Small intestine (tissue), 7 donors: ENCODE results near the gene PRICKLE2. TPM values are rescaled to one million over a fixed set of nuclear protein-coding genes. Genes with fewer than 3 reads are reported as not detected.
A peak's percentile ranks its signal among the peaks of the same experiment; 100 is the strongest.

Experiments
- DNase-seq, 2 donors: peaks; one replicate each; pipeline versions ENCODE4 v3.0.0 to v3.0.0-alpha.2; 2013
- FAIRE-seq: peaks from 2 replicates; lab custom pipeline; 2012; peaks lifted over from hg19 to GRCh38; lab: Jason Lieb, UNC
- H3K27ac ChIP-seq, 3 donors: one replicate each; pipeline ENCODE4 v1.5.1; 2013; ENCODE audit warnings: low read length in 2 of 3, mild to moderate bottlenecking in 2 of 3, control low read depth in 1 of 3, inconsistent platforms in 1 of 3, low read depth in 1 of 3, moderate library complexity in 1 of 3
- H3K27me3 ChIP-seq, 3 donors: one replicate each; pipeline ENCODE4 v1.6.1; 2013; ENCODE audit warnings: low read length in 3 of 3, inconsistent platforms in 1 of 3; ENCODE audit not compliant: control insufficient read depth in 3 of 3, insufficient read depth in 3 of 3
- H3K36me3 ChIP-seq, 3 donors: one replicate each; pipeline ENCODE4 v1.6.1; 2013; ENCODE audit warnings: low read length in 3 of 3, inconsistent platforms in 1 of 3, low read depth in 1 of 3, mild to moderate bottlenecking in 1 of 3, moderate library complexity in 1 of 3; ENCODE audit not compliant: control insufficient read depth in 3 of 3, insufficient read depth in 2 of 3
- H3K4me1 ChIP-seq, 3 donors: one replicate each; pipeline ENCODE4 v1.6.1; 2013; ENCODE audit warnings: low read length in 2 of 3, inconsistent platforms in 1 of 3, low read depth in 1 of 3, mild to moderate bottlenecking in 1 of 3, moderate library complexity in 1 of 3; ENCODE audit not compliant: control insufficient read depth in 3 of 3, insufficient read depth in 2 of 3
- H3K4me3 ChIP-seq, 3 donors: one replicate each; pipeline ENCODE4 v1.5.1; 2013; ENCODE audit warnings: low read length in 3 of 3, control low read depth in 1 of 3, inconsistent platforms in 1 of 3, low read depth in 1 of 3, mild to moderate bottlenecking in 1 of 3, moderate library complexity in 1 of 3
- H3K9me3 ChIP-seq, 2 donors: one replicate each; pipeline ENCODE4 v1.6.1; 2013; ENCODE audit warnings: low read depth in 1 of 2, low read length in 1 of 2; ENCODE audit not compliant: control insufficient read depth in 2 of 2, insufficient read depth in 1 of 2
- WGBS, 3 donors: extraction: QIAGEN DNeasy Blood & Tissue Kit; methylation state at CpG; one replicate each; pipeline ENCODE4 v1.1.7; 2013; 5-methylcytosine and 5-hydroxymethylcytosine counted together
- polyA plus RNA-seq, 4 donors: library from polyadenylated mRNA; stranded (reverse) in 3 of 4; unstranded in 1 of 4; fragments of 200-250 nt in 3 of 4; fragments of 120-200 nt in 1 of 4; gene quantifications; one replicate each; pipeline versions ENCODE4 v1.2.1 to v1.2.3, GENCODE V29; 2013
- donor health status: healthy with polysubstance abuse.
- donor health status: control.
- donor health status: control.
- donor health status: Bipolar disorder and iron deficiency.
- donor health status: healthy.

PRICKLE2 gene
- polyA plus RNA-seq, 4 donors, result 0.54 to 3.7 (median 2.5) TPM; not detected in 1

DNA sequence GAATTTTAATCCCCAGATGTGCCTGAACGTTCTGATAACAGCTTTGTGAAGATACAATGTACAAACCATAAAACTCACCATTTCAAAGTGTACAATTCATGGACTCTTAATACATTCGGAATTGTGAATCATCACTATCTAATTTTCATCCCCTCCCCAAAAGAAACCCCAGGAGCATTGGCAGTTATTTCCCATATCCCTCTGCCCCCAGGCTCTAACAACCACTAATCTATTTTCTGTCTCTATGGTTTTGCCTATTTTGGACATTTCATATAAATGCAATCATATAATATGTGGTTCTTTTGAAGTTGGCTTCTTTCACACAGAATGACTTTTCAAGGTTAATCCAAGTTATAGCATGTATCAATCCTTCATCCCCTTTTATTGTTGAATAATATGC lies 25.3 kb downstream of the PRICKLE2 start:
- peaks cover 0 to 3% (median 0%) of the 10 kb centered on the region in 3 donors for H3K36me3 ChIP-seq
- H3K9me3 ChIP-seq, result no peaks in the 10 kb centered on the region
- H3K4me3 ChIP-seq, result no peak overlapping the region
- FAIRE-seq (no peak), DNase-seq (no peak)
- no peaks in the 10 kb centered on the region for H3K4me1 ChIP-seq
- 38 to 69% (median 42%) methylated on average over 2 of the region's 2 CpGs for WGBS, 3 donors
- no peaks in the 10 kb centered on the region for H3K27me3 ChIP-seq
- no peak overlapping the region for H3K27ac ChIP-seq

- no peak for DNase-seq
- no peak overlapping the region for H3K27ac ChIP-seq
- peaks cover 0 to 3% (median 2%) of the 10 kb centered on the region in 3 donors for H3K36me3 ChIP-seq
- H3K9me3 ChIP-seq, result peaks cover 0 to 13% of the 10 kb centered on the region in 2 donors
- no peaks in the 10 kb centered on the region for H3K27me3 ChIP-seq
- 89 to 91% (median 90%) methylated on average over 5 of the region's 5 CpGs for WGBS, 3 donors
- no peak for FAIRE-seq
- no peak overlapping the region for H3K4me3 ChIP-seq
- no peaks in the 10 kb centered on the region for H3K4me1 ChIP-seq
Observed at GRCh38 chr3:64196236-64196929, 28.9 kb downstream of the PRICKLE2 start.

DNA sequence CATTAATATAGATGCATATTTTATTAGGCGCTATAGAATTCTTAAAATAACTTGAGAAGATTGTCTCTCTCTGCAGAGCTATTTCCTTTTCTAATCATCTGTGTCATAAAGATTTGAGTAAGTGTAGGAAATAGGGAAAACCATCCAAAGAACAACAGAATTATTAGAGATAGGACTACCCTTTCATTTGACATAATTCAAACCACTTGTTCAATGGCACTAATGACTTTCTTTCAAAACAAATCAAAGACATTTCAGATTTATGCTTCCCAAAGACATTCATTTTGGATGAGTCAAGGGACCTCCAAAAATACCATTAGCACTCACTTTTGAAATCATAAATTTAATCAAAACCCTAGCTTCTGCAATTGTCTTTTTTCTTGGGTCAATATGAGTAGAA lies 29.5 kb downstream of the PRICKLE2 start:
- no peak overlapping the region for H3K4me3 ChIP-seq
- H3K27ac ChIP-seq, result no peak overlapping the region
- H3K36me3 ChIP-seq, result peaks cover 0 to 3% (median 2%) of the 10 kb centered on the region in 3 donors
- no peak for DNase-seq
- no peaks in the 10 kb centered on the region for H3K27me3 ChIP-seq
- peaks cover 0 to 13% of the 10 kb centered on the region in 2 donors for H3K9me3 ChIP-seq
- no peak for FAIRE-seq
- H3K4me1 ChIP-seq, result no peaks in the 10 kb centered on the region
- WGBS, 3 donors, result 89 to 96% (median 95%) methylated on average over 1 of the region's 1 CpG

- WGBS, 3 donors, result 81 to 90% (median 87%) methylated on average over 6 of the region's 6 CpGs
- FAIRE-seq (no peak), DNase-seq (no peak)
- Histone ChIP-seq H3K27ac (no peak overlapping the region), H3K4me3 (no peak overlapping the region), H3K9me3 (peaks cover 0 to 13% of the 10 kb centered on the region in 2 donors), H3K27me3 (no peaks in the 10 kb centered on the region), H3K4me1 (peaks cover 0 to 23% (median 7%) of the 10 kb centered on the region in 3 donors), H3K36me3 (peaks cover 0 to 2% (median 0%) of the 10 kb centered on the region in 3 donors)
Observed at GRCh38 chr3:64191822-64192221, 33.4 kb downstream of the PRICKLE2 start.

GRCh38 chr3:64190517-64191515 lies 34.5 kb downstream of the PRICKLE2 start:
- Histone ChIP-seq H3K36me3 (peaks cover 0 to 2% (median 0%) of the 10 kb centered on the region in 3 donors), H3K27me3 (no peaks in the 10 kb centered on the region), H3K4me3 (no peak overlapping the region), H3K4me1 (peaks cover 0 to 25% (median 7%) of the 10 kb centered on the region in 3 donors), H3K9me3 (peaks cover 0 to 13% of the 10 kb centered on the region in 2 donors), H3K27ac (no peak overlapping the region)
- FAIRE-seq, result no peak
- no peak for DNase-seq
- WGBS, 3 donors, result 77 to 83% (median 81%) methylated on average over 8 of the region's 8 CpGs

GRCh38 chr3:64188810-64189560 lies 36.3 kb downstream of the PRICKLE2 start:
- Histone ChIP-seq H3K27ac (peak overlapping the region in 2 of 3 donors; percentile 36 to 54), H3K36me3 (peaks cover 0 to 2% (median 0%) of the 10 kb centered on the region in 3 donors), H3K4me3 (no peak overlapping the region), H3K27me3 (no peaks in the 10 kb centered on the region), H3K4me1 (peaks cover 0 to 25% (median 7%) of the 10 kb centered on the region in 3 donors), H3K9me3 (peaks cover 0 to 9% of the 10 kb centered on the region in 2 donors)
- FAIRE-seq (no peak), DNase-seq (peak; percentile 24 to 70)
- WGBS, 3 donors, result 32 to 43% (median 40%) methylated on average over 7 of the region's 7 CpGs

DNA sequence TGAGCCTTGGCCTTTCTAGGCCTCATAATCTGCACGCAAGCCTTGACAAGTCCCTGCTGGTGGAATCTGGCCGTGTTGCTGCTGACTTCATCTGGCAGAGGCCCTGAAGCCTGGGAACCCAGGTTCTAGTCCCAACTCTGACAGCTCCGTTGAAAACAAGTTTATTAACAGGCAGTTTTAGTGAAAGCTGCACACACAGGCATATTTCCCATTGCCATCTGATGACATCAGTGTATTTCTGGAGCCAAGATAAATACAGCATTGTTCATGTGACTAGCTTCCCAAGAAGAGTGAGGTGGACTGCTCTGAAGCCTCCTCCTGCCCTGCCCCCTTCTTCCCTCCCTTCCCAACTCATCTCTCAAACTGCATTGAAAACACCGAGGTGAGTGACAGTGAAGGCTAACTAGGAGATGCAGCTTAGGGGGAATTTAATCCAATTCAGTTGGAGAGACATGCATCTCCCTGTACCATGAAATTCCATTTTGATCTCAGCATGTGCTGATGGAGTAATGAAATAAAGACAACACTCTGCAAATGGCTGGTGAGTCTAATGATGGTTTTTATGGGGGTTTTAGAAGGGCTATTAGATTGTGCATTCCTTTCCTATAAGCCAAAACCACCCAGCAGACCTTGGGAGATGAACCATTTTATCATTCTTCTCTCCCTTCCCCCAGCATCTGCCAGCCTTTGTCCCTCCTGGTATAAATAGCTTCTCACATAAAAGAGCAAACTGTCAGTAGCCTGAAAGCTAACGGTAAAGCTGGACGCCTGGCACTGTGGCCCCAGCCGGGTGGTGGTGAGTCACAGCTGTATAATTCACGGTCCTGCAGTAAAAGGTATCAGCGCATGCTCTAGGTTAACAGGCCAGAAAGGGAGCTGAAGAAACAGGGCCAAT lies 38.0 kb downstream of the PRICKLE2 start:
- Histone ChIP-seq H3K27ac (peak overlapping the region in 1 of 3 donors; percentile 51), H3K9me3 (no peaks in the 10 kb centered on the region)

More for the DNA sequence above, 38.0 kb downstream of the PRICKLE2 start:
- Histone ChIP-seq H3K36me3 (no peaks in the 10 kb centered on the region), H3K27me3 (no peaks in the 10 kb centered on the region), H3K4me1 (peaks cover 0 to 25% (median 7%) of the 10 kb centered on the region in 3 donors), H3K4me3 (no peak overlapping the region)
- WGBS, 3 donors, result 31 to 46% (median 39%) methylated on average over 9 of the region's 9 CpGs
- FAIRE-seq (no peak), DNase-seq (peak in 1 of 2 donors; percentile 64)
